ENCODE data around the gene PC. TPM values are rescaled to one million over a fixed set of nuclear protein-coding genes. Genes with fewer than 3 reads are reported as not detected.

The PC gene
- total and polyA plus RNA-seq, 12 donors: 40.6 to 231 (median 83.2) TPM

DNA sequence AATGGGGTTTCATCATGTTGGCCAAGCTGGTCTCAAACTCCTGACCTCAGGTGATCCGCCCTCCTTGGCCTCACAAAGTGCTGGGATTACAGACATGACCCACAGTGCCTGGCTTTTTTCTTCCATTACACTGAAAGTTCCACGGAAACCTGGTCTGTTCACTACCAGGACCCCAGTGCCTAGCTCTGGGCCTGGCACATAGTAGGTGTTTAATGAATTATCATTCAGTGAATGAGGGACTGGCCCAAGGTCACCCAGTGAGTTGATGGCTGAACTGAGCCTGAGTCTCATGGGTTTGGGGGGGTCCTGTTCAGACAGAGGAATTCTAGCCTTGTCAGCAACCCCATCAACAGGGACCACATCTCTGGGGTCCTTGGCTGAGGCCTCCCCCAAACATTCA lies 20.0 kb upstream of the PC start:
- WGBS, 4 donors: 85 to 97% (median 96%) methylated on average over 2 of the region's 2 CpGs
- H3K36me3 ChIP-seq (replicated peaks in 1 of 2): no peaks in the 10 kb centered on the region

DNA sequence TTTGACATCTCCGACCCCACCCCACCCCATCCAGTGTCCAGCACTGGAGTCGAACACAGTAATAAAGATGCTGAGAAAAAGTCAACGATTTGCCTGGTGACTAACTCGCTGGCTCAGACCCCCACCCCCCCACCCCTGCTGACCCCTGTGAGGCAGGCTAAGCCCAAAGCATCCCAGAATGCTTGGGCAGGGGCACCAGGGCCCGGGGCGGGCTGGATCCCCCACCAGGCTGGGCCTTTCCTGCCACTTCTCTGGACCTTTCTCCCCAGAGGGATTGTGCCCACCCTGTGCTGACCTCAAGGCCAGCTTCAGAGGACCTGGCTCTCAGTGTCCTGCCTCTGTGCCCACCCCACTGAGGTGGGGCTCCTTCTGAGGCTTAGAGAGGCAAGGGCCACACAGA lies 18.7 kb upstream of the PC start:
- DNase-seq: no peak
- Histone ChIP-seq H3K27ac (no peak overlapping the region), H3K9me3 (replicated peaks in 1 of 3) (peaks cover 0 to 7% (median 0%) of the 10 kb centered on the region in 3 donors), H3K4me3 (no peak overlapping the region), H3K27me3 (no peaks in the 10 kb centered on the region), H3K4me1 (replicated peaks in 1 of 2) (peaks cover 4 to 13% of the 10 kb centered on the region in 2 donors), H3K36me3 (replicated peaks in 1 of 2) (no peaks in the 10 kb centered on the region)
- 82 to 97% (median 90%) methylated on average over 4 to 6 of the region's 6 CpGs for WGBS, 4 donors
- intact Hi-C loops (cut with DNase I): loop anchor here in 1 of 2 donors (10.0 kb wide), 1 partner anchor 282 kb away; no protein-coding TSS in a partner anchor
- TF ChIP-seq POLR2A (IDR thresholded peaks at IDR 0.05): no peak
- TF ChIP-seq, protein P1, sequence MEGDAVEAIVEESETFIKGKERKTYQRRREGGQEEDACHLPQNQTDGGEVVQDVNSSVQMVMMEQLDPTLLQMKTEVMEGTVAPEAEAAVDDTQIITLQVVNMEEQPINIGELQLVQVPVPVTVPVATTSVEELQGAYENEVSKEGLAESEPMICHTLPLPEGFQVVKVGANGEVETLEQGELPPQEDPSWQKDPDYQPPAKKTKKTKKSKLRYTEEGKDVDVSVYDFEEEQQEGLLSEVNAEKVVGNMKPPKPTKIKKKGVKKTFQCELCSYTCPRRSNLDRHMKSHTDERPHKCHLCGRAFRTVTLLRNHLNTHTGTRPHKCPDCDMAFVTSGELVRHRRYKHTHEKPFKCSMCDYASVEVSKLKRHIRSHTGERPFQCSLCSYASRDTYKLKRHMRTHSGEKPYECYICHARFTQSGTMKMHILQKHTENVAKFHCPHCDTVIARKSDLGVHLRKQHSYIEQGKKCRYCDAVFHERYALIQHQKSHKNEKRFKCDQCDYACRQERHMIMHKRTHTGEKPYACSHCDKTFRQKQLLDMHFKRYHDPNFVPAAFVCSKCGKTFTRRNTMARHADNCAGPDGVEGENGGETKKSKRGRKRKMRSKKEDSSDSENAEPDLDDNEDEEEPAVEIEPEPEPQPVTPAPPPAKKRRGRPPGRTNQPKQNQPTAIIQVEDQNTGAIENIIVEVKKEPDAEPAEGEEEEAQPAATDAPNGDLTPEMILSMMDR (IDR thresholded peaks at IDR 0.05): no peak

More for the DNA sequence above, 20.0 kb upstream of the PC start:
- no peak overlapping the region for H3K27ac ChIP-seq
- H3K27me3 ChIP-seq: no peaks in the 10 kb centered on the region
- no peak overlapping the region for H3K4me3 ChIP-seq
- H3K4me1 ChIP-seq (replicated peaks in 1 of 2): peaks cover 4 to 18% of the 10 kb centered on the region in 2 donors
- no peak for DNase-seq
- H3K9me3 ChIP-seq (replicated peaks in 1 of 3): peaks cover 0 to 7% (median 0%) of the 10 kb centered on the region in 3 donors
- intact Hi-C loops (cut with DNase I): loop anchor here in 1 of 2 donors (10.0 kb wide), 1 partner anchor 283 kb away; no protein-coding TSS in a partner anchor
- TF ChIP-seq POLR2A (IDR thresholded peaks at IDR 0.05): no peak
- TF ChIP-seq, protein P1 (IDR thresholded peaks at IDR 0.05): no peak

DNA sequence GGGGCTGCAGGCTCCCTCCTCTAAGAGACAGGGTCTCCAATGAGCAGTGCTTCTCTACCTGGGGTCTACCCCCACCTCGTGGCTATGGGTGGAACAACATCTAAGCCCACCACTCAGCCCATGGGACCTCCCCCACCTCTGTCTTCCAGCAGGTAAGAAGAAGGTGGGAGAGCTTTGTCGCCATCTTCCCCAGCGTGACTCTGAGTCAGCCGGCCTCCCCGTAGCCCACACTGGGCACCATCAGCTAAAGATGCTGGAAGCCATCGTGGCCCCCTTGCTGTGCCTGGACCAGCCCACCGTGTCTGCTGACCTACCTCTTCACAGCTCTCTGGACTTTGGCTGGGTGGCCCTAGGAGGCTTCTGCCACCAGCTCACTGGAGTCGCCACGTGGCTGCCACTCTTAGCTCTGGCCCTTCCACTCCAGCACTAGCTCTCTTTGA lies 17.9 kb upstream of the PC start:
- no peak for DNase-seq
- WGBS, 4 donors: 62 to 74% (median 65%) methylated on average over 9 of the region's 9 CpGs
- no peak overlapping the region for H3K27ac ChIP-seq
- H3K27me3 ChIP-seq: no peaks in the 10 kb centered on the region
- no peak for TF ChIP-seq POLR2A (IDR thresholded peaks at IDR 0.05)
- TF ChIP-seq, protein P1 (IDR thresholded peaks at IDR 0.05): peak; percentile 21 to 59 (median 54)
- intact Hi-C loops (cut with DNase I): loop anchor here in 1 of 2 donors (10.0 kb wide), 1 partner anchor 281 kb away; no protein-coding TSS in a partner anchor
- H3K9me3 ChIP-seq (replicated peaks in 1 of 3): peaks cover 0 to 7% (median 0%) of the 10 kb centered on the region in 3 donors
- H3K4me3 ChIP-seq: no peak overlapping the region
- peaks cover 5 to 15% of the 10 kb centered on the region in 2 donors for H3K4me1 ChIP-seq (replicated peaks in 1 of 2)
- no peaks in the 10 kb centered on the region for H3K36me3 ChIP-seq (replicated peaks in 1 of 2)

DNA sequence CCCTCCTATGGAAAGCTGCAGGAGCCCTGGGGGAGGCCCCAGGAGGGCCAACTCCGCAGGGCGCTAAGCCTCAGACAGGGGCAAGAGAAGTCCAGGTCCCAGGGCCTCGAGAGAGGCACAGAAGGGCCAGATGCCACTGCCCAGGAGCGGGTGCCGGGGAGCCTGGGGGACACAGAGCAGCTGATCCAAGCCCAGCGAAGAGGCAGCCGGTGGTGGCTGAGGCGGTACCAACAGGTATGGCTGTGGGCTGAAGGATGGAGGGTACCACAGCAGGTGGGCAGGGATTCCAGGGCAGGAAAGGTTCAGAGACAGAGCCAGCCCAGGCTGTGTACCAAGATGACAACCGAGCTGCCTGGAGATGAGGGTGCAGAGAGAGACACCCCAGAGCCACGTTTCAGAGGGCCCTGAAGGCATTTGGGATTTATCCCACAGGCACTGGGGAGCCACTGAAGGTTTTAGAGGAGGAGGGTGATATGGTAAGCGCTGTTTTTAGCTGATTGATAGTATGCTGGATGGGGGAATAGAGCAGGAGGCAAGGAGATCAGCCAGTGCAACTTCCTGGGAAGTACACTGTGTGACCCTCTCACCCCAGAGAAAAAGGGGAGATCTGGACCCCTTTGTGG lies 17.3 kb upstream of the PC start:
- Histone ChIP-seq H3K4me3 (no peak overlapping the region), H3K36me3 (replicated peaks in 1 of 2) (no peaks in the 10 kb centered on the region), H3K4me1 (replicated peaks in 1 of 2) (peaks cover 8 to 21% of the 10 kb centered on the region in 2 donors), H3K27me3 (no peaks in the 10 kb centered on the region), H3K9me3 (replicated peaks in 1 of 3) (peaks cover 0 to 7% (median 0%) of the 10 kb centered on the region in 3 donors), H3K27ac (peak overlapping the region in 1 of 5 donors; percentile 26)
- intact Hi-C loops (cut with DNase I): loop anchor here in 1 of 2 donors (10.0 kb wide), 1 partner anchor 281 kb away; no protein-coding TSS in a partner anchor
- TF ChIP-seq, protein P1 (IDR thresholded peaks at IDR 0.05): no peak
- TF ChIP-seq POLR2A (IDR thresholded peaks at IDR 0.05): no peak
- no peak for DNase-seq
- 76 to 85% (median 79%) methylated on average over 5 to 11 of the region's 11 CpGs for WGBS, 4 donors
